Activated CD8-positive, alpha-beta T cell treated with anti-CD3 and anti-CD28 coated beads for 36 hours (primary cell): ENCODE data around the gene HSD11B2. TPM values are rescaled to one million over a fixed set of nuclear protein-coding genes. Genes with fewer than 3 reads are reported as not detected.

Source experiments
- ATAC-seq: fragments of 200-7000 bp; cut with Tn5 transposase; one replicate; pipeline ENCODE4 v1.10.0; 2021; ENCODE audit warnings: mild to moderate bottlenecking, moderate library complexity
- CTCF ChIA-PET: fragments of 350-600 bp; sonication (Branson Sonifier 250); formaldehyde crosslinking; loops from one replicate; lab custom pipeline; 2021; ENCODE audit warnings: antibody characterized with exemption; lab: Charles Lee
- POLR2A ChIA-PET: fragments of 350-600 bp; sonication (Branson Sonifier 250); formaldehyde crosslinking; loops from one replicate; lab custom pipeline; 2021; ENCODE audit warnings: antibody characterized with exemption; lab: Charles Lee
- DNase-seq: peaks from one replicate; pipeline ENCODE4 v3.0.0-alpha.2; 2020
- H3K27ac Mint-ChIP-seq: one replicate; pipeline ENCODE4 v1.8.0; 2021; ENCODE audit warnings: mild to moderate bottlenecking, mixed read lengths
- H3K27me3 Mint-ChIP-seq: one replicate; pipeline ENCODE4 v1.8.0; 2021; ENCODE audit warnings: mixed read lengths
- H3K36me3 Mint-ChIP-seq: one replicate; pipeline ENCODE4 v1.8.0; 2021; ENCODE audit warnings: low read depth, mixed read lengths
- H3K4me1 Mint-ChIP-seq: one replicate; pipeline ENCODE4 v1.8.0; 2021; ENCODE audit warnings: low read depth, mixed read lengths
- H3K4me3 Mint-ChIP-seq: one replicate; pipeline ENCODE4 v1.8.0; 2021; ENCODE audit warnings: mild to moderate bottlenecking, moderate library complexity, mixed read lengths
- H3K9me3 Mint-ChIP-seq: one replicate; pipeline ENCODE4 v1.8.0; 2021; ENCODE audit warnings: mixed read lengths
- intact Hi-C: fragments of 100-400 bp; cut with micrococcal nuclease; formaldehyde crosslinking; loops from one replicate; pipeline ENCODE4 v1.10.0; 2022
- total RNA-seq, 2 experiments: library from RNA; stranded (reverse); gene quantifications; one replicate each; pipeline ENCODE4 v1.2.3, GENCODE V29; 2021
- TF ChIP-seq, protein P1 (sequence below): fragments of 200-600 bp; IDR thresholded peaks from one replicate; pipeline ENCODE4 v1.8.0; 2022; ENCODE audit warnings: antibody characterized with exemption, mild to moderate bottlenecking

Gene HSD11B2
- total RNA-seq, 2 experiments from 2014 or later: 1.6 to 2.3 TPM

DNA sequence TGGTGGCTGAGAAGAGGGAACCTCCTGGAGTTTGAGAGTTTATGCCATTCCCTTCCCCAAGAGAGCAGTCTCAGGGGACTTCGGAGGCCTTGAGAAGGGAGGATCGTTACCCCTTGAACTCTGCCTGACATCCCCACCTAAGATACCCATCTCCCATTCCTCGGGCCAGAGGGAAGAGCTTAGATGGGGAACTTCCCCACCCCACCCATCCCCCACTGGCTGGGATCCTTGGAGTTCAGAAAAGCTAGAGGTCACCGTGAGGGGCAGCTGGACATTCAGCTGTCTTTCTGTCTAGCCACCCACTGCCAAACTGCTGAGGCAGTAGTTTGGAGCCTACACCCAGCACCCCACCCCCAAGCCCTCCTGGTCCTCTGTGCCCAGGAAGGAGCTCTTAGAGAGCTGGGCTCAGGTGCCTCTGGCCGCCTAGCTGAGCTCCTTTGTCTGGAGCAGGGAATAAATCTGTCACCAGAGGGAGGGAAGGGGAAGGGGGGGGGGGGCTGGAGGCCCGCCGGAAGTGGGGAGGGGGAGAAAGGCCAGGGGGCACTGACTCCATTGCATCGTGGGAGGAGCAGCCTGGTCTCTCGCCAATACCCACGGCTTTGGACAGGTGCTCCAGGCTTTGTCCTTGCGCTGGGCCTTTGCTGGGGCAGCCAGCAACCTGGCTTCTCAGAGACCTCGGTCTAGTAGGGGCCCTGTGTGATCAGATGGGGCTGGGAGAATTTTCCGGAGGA lies 1.0 kb downstream of the HSD11B2 start:
- peaks cover 7% of the 10 kb centered on the region for H3K4me1 Mint-ChIP-seq
- ATAC-seq (no peak), DNase-seq (no peak)
- CTCF ChIA-PET: interaction anchor here (0.9 to 2.5 kb wide), 3 partner anchors 13 to 34 kb away, joined by 4 to 9 read pairs (median 6); no protein-coding TSS in a partner anchor
- TF ChIP-seq, protein P1, sequence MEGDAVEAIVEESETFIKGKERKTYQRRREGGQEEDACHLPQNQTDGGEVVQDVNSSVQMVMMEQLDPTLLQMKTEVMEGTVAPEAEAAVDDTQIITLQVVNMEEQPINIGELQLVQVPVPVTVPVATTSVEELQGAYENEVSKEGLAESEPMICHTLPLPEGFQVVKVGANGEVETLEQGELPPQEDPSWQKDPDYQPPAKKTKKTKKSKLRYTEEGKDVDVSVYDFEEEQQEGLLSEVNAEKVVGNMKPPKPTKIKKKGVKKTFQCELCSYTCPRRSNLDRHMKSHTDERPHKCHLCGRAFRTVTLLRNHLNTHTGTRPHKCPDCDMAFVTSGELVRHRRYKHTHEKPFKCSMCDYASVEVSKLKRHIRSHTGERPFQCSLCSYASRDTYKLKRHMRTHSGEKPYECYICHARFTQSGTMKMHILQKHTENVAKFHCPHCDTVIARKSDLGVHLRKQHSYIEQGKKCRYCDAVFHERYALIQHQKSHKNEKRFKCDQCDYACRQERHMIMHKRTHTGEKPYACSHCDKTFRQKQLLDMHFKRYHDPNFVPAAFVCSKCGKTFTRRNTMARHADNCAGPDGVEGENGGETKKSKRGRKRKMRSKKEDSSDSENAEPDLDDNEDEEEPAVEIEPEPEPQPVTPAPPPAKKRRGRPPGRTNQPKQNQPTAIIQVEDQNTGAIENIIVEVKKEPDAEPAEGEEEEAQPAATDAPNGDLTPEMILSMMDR: no peak
- peaks cover 31% of the 10 kb centered on the region for H3K27me3 Mint-ChIP-seq
- intact Hi-C loops: no loop called here
- H3K36me3 Mint-ChIP-seq: no peaks in the 10 kb centered on the region
- peak overlapping the region; percentile 62 for H3K4me3 Mint-ChIP-seq
- POLR2A ChIA-PET: interaction anchor here (0.8 to 2.1 kb wide), 3 partner anchors 8 to 184 kb away, joined by 3 to 8 read pairs (median 6); no protein-coding TSS in a partner anchor
- no peak overlapping the region for H3K27ac Mint-ChIP-seq
- H3K9me3 Mint-ChIP-seq: no peaks in the 10 kb centered on the region

DNA sequence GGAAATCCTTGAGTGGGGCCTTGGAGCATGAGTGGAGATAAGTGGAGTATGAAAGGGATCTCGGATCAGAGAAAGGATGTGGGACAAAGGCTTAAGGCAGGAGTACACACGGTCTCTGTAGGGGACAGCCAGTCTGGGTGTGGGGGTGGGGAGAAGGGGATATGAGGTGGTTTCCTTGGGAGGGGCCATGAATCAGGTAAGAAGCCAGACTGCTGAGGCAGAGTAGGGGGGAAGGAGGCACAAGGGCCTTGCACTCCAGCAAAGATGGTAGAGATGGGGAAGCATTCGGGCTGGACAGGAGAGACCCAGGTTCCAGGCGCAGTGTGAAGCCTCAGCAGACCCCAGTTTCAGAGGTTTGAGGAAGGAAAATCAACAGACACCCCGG lies 1.6 kb downstream of the HSD11B2 start:
- ATAC-seq (no peak), DNase-seq (no peak)
- ChIA-PET POLR2A (interaction anchor here (0.8 to 1.0 kb wide), 2 partner anchors 9 to 185 kb away, joined by 3 to 6 read pairs; no protein-coding TSS in a partner anchor), CTCF (interaction anchor here (0.9 to 2.5 kb wide), 3 partner anchors 13 to 33 kb away, joined by 4 to 9 read pairs (median 6); no protein-coding TSS in a partner anchor)
- intact Hi-C loops: no loop called here
- peak overlapping the region; percentile 31 for H3K4me3 Mint-ChIP-seq
- H3K27ac Mint-ChIP-seq: no peak overlapping the region
- H3K4me1 Mint-ChIP-seq: peaks cover 7% of the 10 kb centered on the region
- H3K27me3 Mint-ChIP-seq: peaks cover 28% of the 10 kb centered on the region
- no peaks in the 10 kb centered on the region for H3K9me3 Mint-ChIP-seq
- no peaks in the 10 kb centered on the region for H3K36me3 Mint-ChIP-seq
- TF ChIP-seq, protein P1: no peak

DNA sequence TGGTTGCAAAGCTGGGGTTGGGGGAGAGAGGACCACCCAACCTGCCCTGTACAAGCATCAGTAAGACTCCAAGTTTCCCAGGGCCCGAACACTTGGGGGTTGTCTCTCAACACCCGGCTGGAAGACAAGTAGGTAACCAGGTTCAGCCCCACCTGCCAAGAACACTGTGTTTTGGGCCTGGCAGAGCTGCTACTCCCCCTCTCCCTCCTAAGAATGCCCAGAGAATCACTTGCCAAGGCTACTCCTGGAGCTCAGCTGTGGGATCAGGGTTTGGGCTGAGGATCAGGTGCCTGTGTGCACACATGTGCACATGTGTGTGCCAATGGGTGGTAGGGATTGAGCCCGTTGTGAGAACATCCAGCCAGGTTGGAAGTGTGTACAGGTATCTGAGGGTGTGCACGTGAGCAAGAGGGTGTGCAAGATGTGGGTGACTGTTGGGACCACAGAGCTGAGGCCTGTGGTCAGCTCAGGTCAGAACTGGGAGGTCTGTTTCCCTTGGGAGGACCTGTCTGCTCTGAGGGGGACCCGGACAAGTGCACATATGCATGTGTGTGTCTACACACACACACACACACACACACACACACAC lies 2.3 kb downstream of the HSD11B2 start:
- ATAC-seq (no peak), DNase-seq (no peak)
- H3K36me3 Mint-ChIP-seq: no peaks in the 10 kb centered on the region
- POLR2A ChIA-PET: no interaction called here
- peaks cover 28% of the 10 kb centered on the region for H3K27me3 Mint-ChIP-seq
- TF ChIP-seq, protein P1: no peak
- H3K4me3 Mint-ChIP-seq: no peak overlapping the region
- intact Hi-C loops: no loop called here
- CTCF ChIA-PET: interaction anchor here (0.9 to 2.1 kb wide), 5 partner anchors 12 to 44 kb away, joined by 3 to 12 read pairs (median 3); no protein-coding TSS in a partner anchor
- H3K27ac Mint-ChIP-seq: no peak overlapping the region
- H3K4me1 Mint-ChIP-seq: peaks cover 11% of the 10 kb centered on the region
- no peaks in the 10 kb centered on the region for H3K9me3 Mint-ChIP-seq

DNA sequence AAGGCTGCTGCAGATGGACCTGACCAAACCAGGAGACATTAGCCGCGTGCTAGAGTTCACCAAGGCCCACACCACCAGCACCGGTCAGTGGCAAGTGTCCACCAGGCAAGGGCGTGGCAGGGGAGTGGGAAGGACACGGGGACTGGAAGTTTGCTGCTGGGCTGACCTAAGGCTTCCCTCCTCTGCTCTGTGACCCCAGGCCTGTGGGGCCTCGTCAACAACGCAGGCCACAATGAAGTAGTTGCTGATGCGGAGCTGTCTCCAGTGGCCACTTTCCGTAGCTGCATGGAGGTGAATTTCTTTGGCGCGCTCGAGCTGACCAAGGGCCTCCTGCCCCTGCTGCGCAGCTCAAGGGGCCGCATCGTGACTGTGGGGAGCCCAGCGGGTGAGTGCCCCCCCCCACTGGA lies 4.8 kb downstream of the HSD11B2 start:
- Mint-ChIP-seq H3K4me1 (peaks cover 11% of the 10 kb centered on the region), H3K27me3 (peaks cover 10% of the 10 kb centered on the region), H3K27ac (no peak overlapping the region), H3K36me3 (no peaks in the 10 kb centered on the region), H3K9me3 (no peaks in the 10 kb centered on the region), H3K4me3 (no peak overlapping the region)
- ChIA-PET CTCF (no interaction called here), POLR2A (no interaction called here)
- intact Hi-C loops: no loop called here
- ATAC-seq: no peak
- DNase-seq: no peak
- TF ChIP-seq, protein P1: no peak
